ENCODE data around the gene RASGRF1. TPM values are rescaled to one million over a fixed set of nuclear protein-coding genes. Genes with fewer than 3 reads are reported as not detected.
A peak's percentile ranks its signal among the peaks of the same experiment; 100 is the strongest.

Gene RASGRF1
- total RNA-seq, 3 donors from 2014 or later: 0.22 to 0.35 TPM; not detected in 1

DNA sequence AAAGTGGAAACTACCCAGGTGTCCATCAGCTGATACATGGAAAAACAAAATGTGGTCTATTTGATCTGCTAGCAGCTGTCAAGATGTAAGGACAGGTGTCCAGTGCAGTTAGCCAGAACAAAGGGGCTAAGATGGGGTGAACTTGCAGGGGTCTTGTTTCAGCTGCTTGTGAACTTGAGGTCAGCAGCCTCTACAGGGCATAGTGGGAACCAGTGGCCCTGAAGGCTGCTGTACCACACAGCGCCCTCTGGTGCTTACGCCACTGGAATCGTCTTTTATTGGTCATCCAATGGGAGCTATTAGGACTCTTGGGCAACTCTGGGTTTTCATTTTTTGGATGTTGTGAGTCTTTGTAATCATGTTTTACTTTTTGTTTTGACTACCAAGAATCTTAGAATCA is 83.5 kb downstream of the RASGRF1 start:
- DNase-seq (peak in 2 of 3 donors; percentile 51 to 70), ATAC-seq (peak; percentile 64)
- H3K4me3 ChIP-seq: no peak overlapping the region
- no peaks in the 10 kb centered on the region for H3K9me3 ChIP-seq
- H3K36me3 ChIP-seq (ENCODE audit: low read depth): no peaks in the 10 kb centered on the region
- TF ChIP-seq, protein P1, sequence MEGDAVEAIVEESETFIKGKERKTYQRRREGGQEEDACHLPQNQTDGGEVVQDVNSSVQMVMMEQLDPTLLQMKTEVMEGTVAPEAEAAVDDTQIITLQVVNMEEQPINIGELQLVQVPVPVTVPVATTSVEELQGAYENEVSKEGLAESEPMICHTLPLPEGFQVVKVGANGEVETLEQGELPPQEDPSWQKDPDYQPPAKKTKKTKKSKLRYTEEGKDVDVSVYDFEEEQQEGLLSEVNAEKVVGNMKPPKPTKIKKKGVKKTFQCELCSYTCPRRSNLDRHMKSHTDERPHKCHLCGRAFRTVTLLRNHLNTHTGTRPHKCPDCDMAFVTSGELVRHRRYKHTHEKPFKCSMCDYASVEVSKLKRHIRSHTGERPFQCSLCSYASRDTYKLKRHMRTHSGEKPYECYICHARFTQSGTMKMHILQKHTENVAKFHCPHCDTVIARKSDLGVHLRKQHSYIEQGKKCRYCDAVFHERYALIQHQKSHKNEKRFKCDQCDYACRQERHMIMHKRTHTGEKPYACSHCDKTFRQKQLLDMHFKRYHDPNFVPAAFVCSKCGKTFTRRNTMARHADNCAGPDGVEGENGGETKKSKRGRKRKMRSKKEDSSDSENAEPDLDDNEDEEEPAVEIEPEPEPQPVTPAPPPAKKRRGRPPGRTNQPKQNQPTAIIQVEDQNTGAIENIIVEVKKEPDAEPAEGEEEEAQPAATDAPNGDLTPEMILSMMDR (IDR thresholded peaks at IDR 0.05): no peak
- intact Hi-C loops (cut with DNase I, micrococcal nuclease): no loop called here
- no peaks in the 10 kb centered on the region for H3K4me1 ChIP-seq (ENCODE audit: low read depth)

DNA sequence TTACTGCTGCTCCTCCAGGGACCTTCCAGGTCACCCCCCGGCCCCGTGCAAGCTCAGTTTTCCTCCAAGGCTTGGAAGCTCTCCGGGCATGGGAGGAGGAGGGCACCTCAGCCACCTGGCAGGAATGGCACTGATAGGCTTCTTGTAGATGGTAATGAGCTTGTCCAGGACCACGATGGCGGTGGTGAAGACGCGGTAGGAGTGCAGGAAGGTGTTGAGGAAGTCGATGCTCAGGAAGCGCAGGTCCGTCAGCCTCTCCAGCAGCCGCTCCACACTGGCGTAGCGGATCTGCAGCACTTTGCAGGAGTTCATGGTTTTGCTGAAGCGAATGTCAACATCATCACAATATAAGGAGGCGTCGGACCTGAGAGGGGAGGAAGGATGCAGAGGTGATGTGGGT is 84.5 kb downstream of the RASGRF1 start:
- intact Hi-C loops (cut with DNase I, micrococcal nuclease): no loop called here
- H3K4me1 ChIP-seq (ENCODE audit: low read depth): no peaks in the 10 kb centered on the region
- no peak overlapping the region for H3K4me3 ChIP-seq
- H3K36me3 ChIP-seq (ENCODE audit: low read depth): no peaks in the 10 kb centered on the region
- TF ChIP-seq, protein P1 (IDR thresholded peaks at IDR 0.05): no peak
- DNase-seq: no peak
- H3K9me3 ChIP-seq: no peaks in the 10 kb centered on the region
- no peak for ATAC-seq

DNA sequence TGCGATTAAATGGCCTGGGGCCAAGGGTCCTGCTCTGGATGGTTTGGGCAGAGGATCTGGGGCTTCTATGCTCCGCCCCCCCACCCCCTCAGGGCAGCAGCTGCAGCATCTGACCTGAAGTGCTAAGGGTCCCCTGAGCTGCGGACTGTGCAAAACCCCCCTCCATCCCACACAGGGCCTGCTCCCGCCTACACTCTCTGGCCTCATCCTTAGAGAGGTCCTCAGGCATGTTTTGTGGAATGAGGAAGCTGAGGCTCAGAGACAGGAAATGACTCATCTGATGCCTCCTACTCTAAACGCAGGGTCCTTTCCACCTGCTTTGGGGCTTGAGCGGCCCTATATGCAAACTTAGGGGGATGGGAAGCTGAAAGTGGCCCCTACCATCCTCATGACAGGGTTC is 86.2 kb downstream of the RASGRF1 start:
- DNase-seq (no peak), ATAC-seq (peak; percentile 73)
- Histone ChIP-seq H3K9me3 (no peaks in the 10 kb centered on the region), H3K4me1 (ENCODE audit: low read depth) (no peaks in the 10 kb centered on the region), H3K36me3 (ENCODE audit: low read depth) (no peaks in the 10 kb centered on the region), H3K4me3 (no peak overlapping the region)
- intact Hi-C loops (cut with DNase I, micrococcal nuclease): no loop called here
- TF ChIP-seq, protein P1 (IDR thresholded peaks at IDR 0.05): no peak

DNA sequence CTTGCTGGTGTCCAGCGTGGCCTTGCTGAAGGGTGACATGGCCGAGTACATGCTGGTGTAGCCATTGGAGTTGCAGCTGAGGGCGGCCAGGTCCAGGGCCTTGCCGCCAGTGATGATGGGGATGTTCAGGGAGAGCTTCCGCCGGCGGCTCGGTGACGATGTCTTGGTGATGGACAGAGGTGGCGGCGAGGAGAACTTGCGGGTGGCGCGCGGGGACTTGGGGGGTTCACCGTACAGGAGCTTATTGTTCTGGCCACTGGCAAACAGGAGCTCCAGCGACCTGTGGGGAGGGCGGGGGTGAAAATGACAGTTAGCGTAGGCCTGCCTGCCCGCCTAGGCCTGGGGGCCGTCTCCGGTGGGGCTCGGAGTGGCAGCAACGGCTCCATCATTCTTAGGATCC is 86.7 kb downstream of the RASGRF1 start:
- ATAC-seq (no peak), DNase-seq (no peak)
- intact Hi-C loops (cut with DNase I, micrococcal nuclease): no loop called here

DNA sequence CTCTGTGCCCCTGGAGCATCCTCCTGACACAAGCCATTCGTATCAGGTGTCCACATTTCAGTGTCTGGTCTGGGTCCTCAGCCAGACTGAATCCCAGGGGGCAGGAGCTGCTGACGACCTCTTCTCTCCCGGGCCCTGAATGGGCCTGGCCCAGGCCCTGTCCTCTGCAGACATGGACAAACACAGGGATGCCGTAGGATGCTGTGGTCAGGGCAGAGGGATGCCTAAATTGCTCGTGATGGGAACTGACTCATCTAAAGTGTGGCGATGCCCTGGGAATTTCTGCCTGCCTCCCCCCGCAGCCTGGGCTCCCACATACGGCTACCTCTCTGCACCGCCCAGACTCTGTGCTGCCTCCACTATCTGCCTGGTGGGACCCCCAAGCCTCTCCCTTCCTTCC is 87.3 kb downstream of the RASGRF1 start:
- Histone ChIP-seq H3K9me3 (no peaks in the 10 kb centered on the region), H3K36me3 (ENCODE audit: low read depth) (no peaks in the 10 kb centered on the region), H3K4me3 (no peak overlapping the region), H3K4me1 (ENCODE audit: low read depth) (no peaks in the 10 kb centered on the region)
- DNase-seq (no peak), ATAC-seq (no peak)
- intact Hi-C loops (cut with DNase I, micrococcal nuclease): no loop called here
- TF ChIP-seq, protein P1 (IDR thresholded peaks at IDR 0.05): no peak

More for the DNA sequence above, 86.7 kb downstream of the RASGRF1 start:
- TF ChIP-seq, protein P1 (IDR thresholded peaks at IDR 0.05): no peak
- Histone ChIP-seq H3K4me3 (no peak overlapping the region), H3K9me3 (no peaks in the 10 kb centered on the region), H3K4me1 (ENCODE audit: low read depth) (no peaks in the 10 kb centered on the region), H3K36me3 (ENCODE audit: low read depth) (no peaks in the 10 kb centered on the region)

DNA sequence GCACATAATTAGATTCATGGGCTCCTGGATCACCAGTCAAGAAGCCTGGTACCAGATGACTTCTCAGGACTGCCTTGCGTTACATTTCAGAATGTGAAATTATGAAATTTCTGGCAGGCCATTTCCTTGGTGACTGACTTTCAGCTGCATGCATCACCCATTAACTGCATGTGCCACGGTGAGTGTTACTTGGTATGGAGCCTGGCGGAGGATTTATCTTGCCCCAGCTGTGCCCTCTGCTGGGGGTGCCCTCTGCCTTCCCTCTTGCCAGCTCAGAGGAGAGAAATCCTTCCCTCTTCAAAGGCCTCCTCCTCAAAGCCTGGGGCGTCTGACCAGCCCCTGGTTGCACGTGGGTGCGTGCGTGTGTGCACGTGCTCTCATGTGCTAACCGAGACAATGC is 88.0 kb downstream of the RASGRF1 start:
- TF ChIP-seq, protein P1 (IDR thresholded peaks at IDR 0.05): no peak
- H3K36me3 ChIP-seq (ENCODE audit: low read depth): no peaks in the 10 kb centered on the region
- no peaks in the 10 kb centered on the region for H3K9me3 ChIP-seq
- H3K4me1 ChIP-seq (ENCODE audit: low read depth): no peaks in the 10 kb centered on the region
- intact Hi-C loops (cut with DNase I, micrococcal nuclease): no loop called here
- no peak overlapping the region for H3K4me3 ChIP-seq
- no peak for DNase-seq
- no peak for ATAC-seq
